ENCODE results near the gene RSRC1.
A peak's percentile ranks its signal among the peaks of the same experiment; 100 is the strongest.

- TF ChIP-seq CTCF (conservative IDR thresholded peaks at IDR 0.05) (0 out of 2 replicates have a peak, but pooled peaks have one; percentile 9), EZH2 (IDR thresholded peaks at IDR 0.05; ENCODE audit: low read depth) (no peak)
Observed at GRCh38 chr3:158109804-158110657, at the start of gene RSRC1.

All from PC-9 (cell line).